Endodermal cell (in vitro differentiated cells): Measurements from ENCODE around the gene NRXN3. TPM values are rescaled to one million over a fixed set of nuclear protein-coding genes. Genes with fewer than 3 reads are reported as not detected.

Experiments
- DNase-seq: peaks from one replicate; pipeline ENCODE4 v3.0.0-alpha.2; 2017
- H3K27ac ChIP-seq: 2 replicates; pipeline ENCODE4 v1.5.1; 2013; ENCODE audit warnings: mild to moderate bottlenecking, low read depth, low read length, moderate library complexity
- H3K27me3 ChIP-seq: 2 replicates; pipeline ENCODE4 v1.6.1; 2013; ENCODE audit warnings: mild to moderate bottlenecking, low read length, moderate library complexity; ENCODE audit not compliant: insufficient read depth, control insufficient read depth, poor library complexity, severe bottlenecking
- H3K36me3 ChIP-seq: 2 replicates; pipeline ENCODE4 v1.7.0; 2013; ENCODE audit warnings: mild to moderate bottlenecking, low read length, moderate library complexity; ENCODE audit not compliant: control insufficient read depth, insufficient read depth
- H3K4me1 ChIP-seq: one replicate; pipeline ENCODE4 v1.7.0; 2013; ENCODE audit warnings: low read length; ENCODE audit not compliant: control insufficient read depth, insufficient read depth
- H3K4me3 ChIP-seq: 2 replicates; pipeline ENCODE4 v1.5.1; 2013; ENCODE audit warnings: mild to moderate bottlenecking, low read length, moderate library complexity
- H3K9ac ChIP-seq: 2 replicates; pipeline ENCODE4 v1.6.1; 2013; ENCODE audit warnings: mild to moderate bottlenecking, low read length, moderate library complexity; ENCODE audit not compliant: poor library complexity, severe bottlenecking; ENCODE audit errors: extremely low read depth
- H3K9me3 ChIP-seq: 2 replicates; pipeline ENCODE4 v1.6.1; 2013; ENCODE audit warnings: mild to moderate bottlenecking, low read length, moderate library complexity; ENCODE audit not compliant: control insufficient read depth
- H3K27ac Mint-ChIP-seq: 2 replicates; pipeline ENCODE4 v1.8.0; 2020; ENCODE audit warnings: mixed read lengths
- H3K27me3 Mint-ChIP-seq: 2 replicates; pipeline ENCODE4 v1.8.0; 2021; ENCODE audit warnings: mild to moderate bottlenecking, mixed read lengths; ENCODE audit not compliant: insufficient read depth
- H3K36me3 Mint-ChIP-seq: 2 replicates; pipeline ENCODE4 v1.8.0; 2020; ENCODE audit warnings: low read depth, mixed read lengths
- H3K4me1 Mint-ChIP-seq: 2 replicates; pipeline ENCODE4 v1.8.0; 2020; ENCODE audit warnings: mixed read lengths
- H3K4me3 Mint-ChIP-seq: 2 replicates; pipeline ENCODE4 v1.8.0; 2020; ENCODE audit warnings: mild to moderate bottlenecking, moderate library complexity, mixed read lengths
- H3K9me3 Mint-ChIP-seq: 2 replicates; pipeline ENCODE4 v1.8.0; 2020; ENCODE audit warnings: mild to moderate bottlenecking, mixed read lengths
- CTCF ChIP-seq: fragments of 200-600 bp; sonication (generic); conservative IDR thresholded peaks from 2 replicates; pipeline ENCODE4 v1.5.0; 2021; ENCODE audit warnings: antibody characterized with exemption, mild to moderate bottlenecking
- WGBS, 2 experiments: methylation state at CpG; one replicate each; pipeline versions ENCODE4 v1.1.5 to v1.1.7; 2013; ENCODE audit warnings: missing lambda C conversion rate in 2 of 2, mixed read lengths in 1 of 2; ENCODE audit not compliant: insufficient coverage in 1 of 2, insufficient read length in 1 of 2; 5-methylcytosine and 5-hydroxymethylcytosine counted together
- total RNA-seq, 2 donors: library from RNA; stranded (reverse); fragmentation: NEBNext Ultra II Directional in 1 of 2; extraction: Animal tissue kit (Norgen Biotek cat#: 25700) in 1 of 2; gene quantifications; 2 replicates in 1 of 2; 3 replicates in 1 of 2; pipeline ENCODE4 v1.2.1, GENCODE V29; 2021

The NRXN3 gene
- total RNA-seq, 2 donors from 2014 or later = 20.9 to 21.4 TPM

- no peak for TF ChIP-seq CTCF
- H3K9me3 Mint-ChIP-seq = no peaks in the 10 kb centered on the region
- Histone ChIP-seq H3K27ac (no peak overlapping the region), H3K27me3 (peaks cover 4% of the 10 kb centered on the region), H3K36me3 (no peaks in the 10 kb centered on the region), H3K9ac (no peak overlapping the region), H3K9me3 (no peaks in the 10 kb centered on the region), H3K4me1 (no peaks in the 10 kb centered on the region), H3K4me3 (no peak overlapping the region)
- H3K27ac Mint-ChIP-seq = no peak overlapping the region
- no peaks in the 10 kb centered on the region for H3K36me3 Mint-ChIP-seq
- WGBS, 2 experiments = 95 to 100% methylated on average over 1 to 3 of the region's 3 CpGs
- no peaks in the 10 kb centered on the region for H3K27me3 Mint-ChIP-seq
- no peak for DNase-seq
- H3K4me3 Mint-ChIP-seq = no peak overlapping the region
- no peaks in the 10 kb centered on the region for H3K4me1 Mint-ChIP-seq
Observed at GRCh38 chr14:78412475-78412874, 242.3 kb downstream of the NRXN3 start.

- no peaks in the 10 kb centered on the region for H3K27me3 Mint-ChIP-seq
- no peaks in the 10 kb centered on the region for H3K4me1 ChIP-seq
- H3K4me1 Mint-ChIP-seq = no peaks in the 10 kb centered on the region
- H3K9me3 ChIP-seq = no peaks in the 10 kb centered on the region
- no peaks in the 10 kb centered on the region for H3K36me3 Mint-ChIP-seq
- H3K27ac ChIP-seq = no peak overlapping the region
- TF ChIP-seq CTCF = no peak
- no peak overlapping the region for H3K4me3 ChIP-seq
- H3K36me3 ChIP-seq = no peaks in the 10 kb centered on the region
- WGBS, 2 experiments = 83 to 86% methylated on average over 1 to 3 of the region's 3 CpGs
- no peak overlapping the region for H3K9ac ChIP-seq
- no peak for DNase-seq
- H3K4me3 Mint-ChIP-seq = no peak overlapping the region
- H3K27ac Mint-ChIP-seq = no peak overlapping the region
- H3K27me3 ChIP-seq = no peaks in the 10 kb centered on the region
- H3K9me3 Mint-ChIP-seq = no peaks in the 10 kb centered on the region
Observed at GRCh38 chr14:78414172-78414571, 244.0 kb downstream of the NRXN3 start.

- Histone ChIP-seq H3K36me3 (no peaks in the 10 kb centered on the region), H3K4me3 (no peak overlapping the region), H3K9me3 (no peaks in the 10 kb centered on the region), H3K27me3 (no peaks in the 10 kb centered on the region), H3K4me1 (no peaks in the 10 kb centered on the region), H3K27ac (no peak overlapping the region), H3K9ac (no peak overlapping the region)
- WGBS, 2 experiments = 88 to 100% methylated on average over 1 to 3 of the region's 3 CpGs
- no peak overlapping the region for H3K4me3 Mint-ChIP-seq
- no peaks in the 10 kb centered on the region for H3K27me3 Mint-ChIP-seq
- no peak for TF ChIP-seq CTCF
- no peak for DNase-seq
- no peak overlapping the region for H3K27ac Mint-ChIP-seq
- no peaks in the 10 kb centered on the region for H3K4me1 Mint-ChIP-seq
- no peaks in the 10 kb centered on the region for H3K9me3 Mint-ChIP-seq
- H3K36me3 Mint-ChIP-seq = no peaks in the 10 kb centered on the region
Observed at GRCh38 chr14:78417532-78417931, 247.4 kb downstream of the NRXN3 start.
